Measurements from ENCODE around the gene TMEM203. TPM values are rescaled to one million over a fixed set of nuclear protein-coding genes. Genes with fewer than 3 reads are reported as not detected.
"Not testable (repeated sequence)": the region's sequence is repeated elsewhere in the genome, so short reads cannot be mapped to it uniquely, and the experiment has no call there.

TMEM203 gene
- total RNA-seq, 2 experiments from 2014 or later: 42.9 to 58.2 TPM

GRCh38 chr9:137244486-137245449 is 39.3 kb upstream of the TMEM203 start:
- H3K4me2 ChIP-seq (ENCODE audit: low read length): 0 out of 2 replicates have a peak overlapping the region, but pooled peaks have one; percentile 43
- H3K79me2 ChIP-seq (ENCODE audit: insufficient read depth, low read depth, low read length): peaks cover 19% of the 10 kb centered on the region
- DNase-seq (ENCODE audit: low spot score): no peak
- BruUV-seq (replicated peaks): no TSS peak
- TF ChIP-seq CTCF (conservative IDR thresholded peaks at IDR 0.05; ENCODE audit: low read length): no peak
- no peak for TF ChIP-seq EZH2phosphoT487 (IDR thresholded peaks at IDR 0.05; ENCODE audit: borderline replicate concordance, low read depth, low read length)
- ChIA-PET POLR2A (interaction anchor here (0.6 kb wide), 1 partner anchor 174 kb away, joined by 3 read pairs; the partner anchor contains the start of gene SAPCD2), CTCF (ENCODE audit: unreplicated experiment) (no interaction called here)
- H4K20me1 ChIP-seq (ENCODE audit: insufficient read depth, low read length): peaks cover 14% of the 10 kb centered on the region
- no peak overlapping the region for H2AFZ ChIP-seq (ENCODE audit: low read length)
- no peak overlapping the region for H3K27ac ChIP-seq (ENCODE audit: low read depth, low read length, poor library complexity, severe bottlenecking)
- H3K4me1 ChIP-seq (ENCODE audit: insufficient read depth, low read length, poor library complexity, severe bottlenecking): peaks cover 36% of the 10 kb centered on the region
- H3K36me3 ChIP-seq (ENCODE audit: insufficient read depth, low read length): peaks cover 28% of the 10 kb centered on the region
- no peaks in the 10 kb centered on the region for H3K9me3 ChIP-seq (ENCODE audit: low read length)
- no peaks in the 10 kb centered on the region for H3K9me2 ChIP-seq (ENCODE audit: insufficient read depth, low read length)
- intact Hi-C loops (cut with micrococcal nuclease; ENCODE audit: unreplicated experiment): no loop called here
- H3K4me3 ChIP-seq (ENCODE audit: low read depth, low read length, poor library complexity, severe bottlenecking): no peak overlapping the region

DNA sequence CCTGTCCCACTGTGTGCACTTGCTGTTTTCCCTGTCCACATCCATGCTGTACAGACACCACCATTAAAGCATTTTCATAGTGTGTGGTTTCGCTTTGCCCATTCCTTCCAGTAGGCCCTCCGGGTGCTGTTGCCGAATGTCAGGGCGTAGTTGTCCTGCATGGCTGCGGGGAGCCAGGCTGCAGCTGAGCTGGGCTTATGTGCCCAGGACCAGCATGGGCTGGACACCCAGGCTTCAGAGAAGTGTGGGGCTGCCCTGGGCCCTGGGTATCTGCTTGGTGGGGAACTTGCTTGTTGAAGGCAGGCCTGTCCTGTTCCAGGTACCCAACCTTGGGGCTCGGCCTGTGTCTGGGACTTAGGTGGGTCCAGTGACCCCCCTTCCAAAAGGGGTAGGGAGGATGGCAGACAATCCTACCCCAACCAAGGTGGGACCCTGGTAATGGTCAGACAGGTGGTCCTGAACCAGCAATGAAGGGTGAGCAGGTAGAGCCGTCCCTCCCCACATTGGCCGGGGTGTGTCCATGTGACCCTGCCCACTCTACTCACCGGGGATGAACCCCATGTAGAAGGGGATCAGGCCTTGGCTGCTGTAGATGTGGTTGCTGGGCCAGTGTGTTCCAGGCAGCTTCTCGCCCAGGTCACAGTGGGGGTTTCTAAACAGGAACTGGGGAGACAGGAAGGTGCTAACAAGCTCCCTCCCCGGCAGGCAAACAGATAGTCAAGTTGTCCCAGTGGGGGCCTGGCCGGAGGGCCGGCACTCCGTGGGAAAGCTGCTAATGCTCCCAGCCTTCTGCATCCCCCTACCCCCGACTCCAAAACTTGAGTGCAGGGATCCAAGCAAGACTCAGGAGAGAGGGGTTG is 38.4 kb upstream of the TMEM203 start:
- no peaks in the 10 kb centered on the region for H3K9me3 ChIP-seq (ENCODE audit: low read length)
- BruUV-seq (replicated peaks): no TSS peak
- H3K4me2 ChIP-seq (ENCODE audit: low read length): peak overlapping the region; percentile 43
- H3K36me3 ChIP-seq (ENCODE audit: insufficient read depth, low read length): peaks cover 28% of the 10 kb centered on the region
- no peak overlapping the region for H2AFZ ChIP-seq (ENCODE audit: low read length)
- no peak for DNase-seq (ENCODE audit: low spot score)
- ChIA-PET CTCF (ENCODE audit: unreplicated experiment) (no interaction called here), POLR2A (interaction anchor here (0.6 kb wide), 1 partner anchor 174 kb away, joined by 3 read pairs; the partner anchor contains the start of gene SAPCD2)
- peaks cover 27% of the 10 kb centered on the region for H3K79me2 ChIP-seq (ENCODE audit: insufficient read depth, low read depth, low read length)
- H3K27ac ChIP-seq (ENCODE audit: low read depth, low read length, poor library complexity, severe bottlenecking): no peak overlapping the region
- H3K9me2 ChIP-seq (ENCODE audit: insufficient read depth, low read length): no peaks in the 10 kb centered on the region
- intact Hi-C loops (cut with micrococcal nuclease; ENCODE audit: unreplicated experiment): no loop called here
- TF ChIP-seq EZH2phosphoT487 (IDR thresholded peaks at IDR 0.05; ENCODE audit: borderline replicate concordance, low read depth, low read length): no peak
- no peak for TF ChIP-seq CTCF (conservative IDR thresholded peaks at IDR 0.05; ENCODE audit: low read length)
- H3K4me3 ChIP-seq (ENCODE audit: low read depth, low read length, poor library complexity, severe bottlenecking): no peak overlapping the region
- H4K20me1 ChIP-seq (ENCODE audit: insufficient read depth, low read length): peaks cover 14% of the 10 kb centered on the region
- H3K4me1 ChIP-seq (ENCODE audit: insufficient read depth, low read length, poor library complexity, severe bottlenecking): peaks cover 39% of the 10 kb centered on the region

DNA sequence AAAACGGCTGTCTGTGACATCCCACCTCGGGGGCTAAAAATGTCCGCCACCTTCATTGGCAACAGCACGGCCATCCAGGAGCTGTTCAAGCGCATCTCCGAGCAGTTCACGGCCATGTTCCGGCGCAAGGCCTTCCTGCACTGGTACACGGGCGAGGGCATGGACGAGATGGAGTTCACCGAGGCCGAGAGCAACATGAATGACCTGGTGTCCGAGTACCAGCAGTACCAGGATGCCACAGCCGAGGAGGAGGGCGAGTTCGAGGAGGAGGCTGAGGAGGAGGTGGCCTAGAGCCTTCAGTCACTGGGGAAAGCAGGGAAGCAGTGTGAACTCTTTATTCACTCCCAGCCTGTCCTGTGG is 37.8 kb upstream of the TMEM203 start:
- intact Hi-C loops (cut with micrococcal nuclease; ENCODE audit: unreplicated experiment); H3K9me3 ChIP-seq (ENCODE audit: low read length); H3K9me2 ChIP-seq (ENCODE audit: insufficient read depth, low read length); H2AFZ ChIP-seq (ENCODE audit: low read length); CTCF ChIA-PET (ENCODE audit: unreplicated experiment); H3K27ac ChIP-seq (ENCODE audit: low read depth, low read length, poor library complexity, severe bottlenecking); DNase-seq (ENCODE audit: low spot score); H3K4me3 ChIP-seq (ENCODE audit: low read depth, low read length, poor library complexity, severe bottlenecking): not testable (repeated sequence)
- Histone ChIP-seq H3K79me2 (ENCODE audit: insufficient read depth, low read depth, low read length) (peaks cover 33% of the 10 kb centered on the region), H3K4me1 (ENCODE audit: insufficient read depth, low read length, poor library complexity, severe bottlenecking) (peaks cover 45% of the 10 kb centered on the region), H3K36me3 (ENCODE audit: insufficient read depth, low read length) (peaks cover 28% of the 10 kb centered on the region), H4K20me1 (ENCODE audit: insufficient read depth, low read length) (peaks cover 14% of the 10 kb centered on the region), H3K4me2 (ENCODE audit: low read length) (peak overlapping the region; percentile 99)
- TSS peak; percentile 95 for BruUV-seq (replicated peaks)
- POLR2A ChIA-PET: interaction anchor here (1.5 kb wide), 1 partner anchor 11 kb away, joined by 7 read pairs; no protein-coding TSS in a partner anchor
